T-helper 2 cell (primary cell): Measurements from ENCODE around the gene AEBP1.

Experiments
- DNase-seq, 5 experiments: peaks; one replicate each; pipeline versions ENCODE4 v3.0.0 to v3.0.0-alpha.2; 2012 to 2022
- total RNA-seq, 2 donors: gene quantifications; one replicate each; lab custom pipeline; 2026; lab: John Stamatoyannopoulos, UW

The AEBP1 gene
- 5.3 to 5.9 reads per million in 2 donors for total RNA-seq

DNA sequence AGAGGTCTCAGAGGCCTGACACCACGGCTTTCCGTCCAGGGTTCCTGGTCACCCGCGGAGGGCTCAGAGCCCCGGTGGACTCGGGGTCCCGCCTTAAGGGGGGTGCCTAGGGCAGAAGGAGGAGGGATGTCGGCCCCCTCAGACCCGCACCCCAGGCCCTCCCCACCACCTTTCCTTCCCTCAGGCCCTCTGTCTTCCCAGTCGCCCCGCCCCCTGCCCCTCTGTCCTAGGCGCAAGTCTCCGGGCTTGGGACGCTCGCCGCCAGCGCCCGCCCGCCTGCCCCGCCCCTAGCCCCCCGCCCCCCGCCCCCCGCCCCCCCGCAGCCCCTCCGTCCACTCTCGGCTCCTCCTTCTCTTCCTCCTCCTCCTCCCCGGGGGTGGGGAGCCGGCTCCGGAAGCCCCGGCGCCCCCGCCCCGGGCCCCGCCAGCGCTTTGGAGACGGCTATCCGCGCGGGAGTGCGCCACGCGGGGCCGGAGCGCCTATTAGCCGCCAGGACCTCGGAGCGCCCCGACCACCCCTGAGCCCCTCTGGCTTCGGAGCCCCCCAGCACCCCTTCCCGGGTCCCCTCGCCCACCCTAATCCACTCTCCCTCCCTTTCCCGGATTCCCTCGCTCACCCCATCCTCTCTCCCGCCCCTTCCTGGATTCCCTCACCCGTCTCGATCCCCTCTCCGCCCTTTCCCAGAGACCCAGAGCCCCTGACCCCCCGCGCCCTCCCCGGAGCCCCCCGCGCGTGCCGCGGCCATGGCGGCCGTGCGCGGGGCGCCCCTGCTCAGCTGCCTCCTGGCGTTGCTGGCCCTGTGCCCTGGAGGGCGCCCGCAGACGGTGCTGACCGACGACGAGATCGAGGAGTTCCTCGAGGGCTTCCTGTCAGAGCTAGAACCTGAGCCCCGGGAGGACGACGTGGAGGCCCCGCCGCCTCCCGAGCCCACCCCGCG, at the start of gene AEBP1:
TSS of gene AEBP1 (plus strand) at position 423 of the 937 bp plus-strand sequence. CDS start at position 744, 321 bp downstream.
- peak in 1 of 5 experiments; percentile 28 for DNase-seq

DNA sequence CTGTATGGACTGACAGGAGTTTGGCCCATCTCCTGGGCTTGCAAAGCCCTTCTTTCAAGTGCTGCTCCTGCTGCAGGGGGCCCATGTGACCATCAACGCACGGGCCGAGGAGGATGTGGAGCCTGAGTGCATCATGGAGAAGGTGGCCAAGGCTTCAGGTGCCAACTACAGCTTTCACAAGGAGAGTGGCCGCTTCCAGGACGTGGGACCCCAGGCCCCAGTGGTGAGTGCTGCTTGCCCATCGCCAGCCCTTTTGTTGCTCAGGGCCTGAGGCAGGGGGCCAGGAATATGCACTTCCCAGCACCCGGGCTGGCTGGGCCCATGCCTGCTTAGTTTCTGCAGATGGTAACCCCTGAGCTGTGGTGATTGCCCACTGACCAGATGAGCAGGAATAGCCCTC, 47.5 kb upstream of the AEBP1 start:
- DNase-seq, result no peak

DNA sequence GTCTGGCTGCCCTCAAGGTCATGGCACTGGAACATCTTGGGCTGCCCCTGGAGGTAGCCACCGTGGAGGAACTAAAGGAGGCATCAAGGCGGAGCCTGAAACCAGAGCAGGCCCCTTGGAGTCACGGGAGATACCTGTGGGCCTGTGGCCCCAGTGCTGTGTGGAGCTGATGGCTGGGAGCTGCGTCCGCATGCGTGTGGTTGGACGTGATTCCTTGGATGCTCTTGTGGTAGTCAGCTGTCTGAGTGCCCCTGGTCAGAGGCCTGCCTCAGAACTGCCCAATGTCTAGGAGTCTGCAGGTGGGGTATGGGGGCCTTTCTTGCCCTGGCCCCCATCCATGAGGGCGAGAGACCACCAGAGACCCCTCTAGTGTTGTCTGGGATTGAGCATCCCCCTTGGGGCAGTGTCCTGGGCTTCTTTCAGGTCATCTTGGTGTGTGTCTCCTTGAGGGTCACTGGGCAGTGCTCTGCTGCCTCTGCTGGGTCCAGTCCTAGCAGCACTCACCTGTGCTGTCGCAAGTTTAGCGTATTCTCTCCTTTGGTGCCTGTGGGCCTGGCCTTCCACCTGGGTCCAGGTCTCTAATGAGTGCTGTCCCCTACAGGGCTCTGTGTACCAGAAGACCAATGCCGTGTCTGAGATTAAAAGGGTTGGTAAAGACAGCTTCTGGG, 46.8 kb upstream of the AEBP1 start:
- DNase-seq, result no peak

DNA sequence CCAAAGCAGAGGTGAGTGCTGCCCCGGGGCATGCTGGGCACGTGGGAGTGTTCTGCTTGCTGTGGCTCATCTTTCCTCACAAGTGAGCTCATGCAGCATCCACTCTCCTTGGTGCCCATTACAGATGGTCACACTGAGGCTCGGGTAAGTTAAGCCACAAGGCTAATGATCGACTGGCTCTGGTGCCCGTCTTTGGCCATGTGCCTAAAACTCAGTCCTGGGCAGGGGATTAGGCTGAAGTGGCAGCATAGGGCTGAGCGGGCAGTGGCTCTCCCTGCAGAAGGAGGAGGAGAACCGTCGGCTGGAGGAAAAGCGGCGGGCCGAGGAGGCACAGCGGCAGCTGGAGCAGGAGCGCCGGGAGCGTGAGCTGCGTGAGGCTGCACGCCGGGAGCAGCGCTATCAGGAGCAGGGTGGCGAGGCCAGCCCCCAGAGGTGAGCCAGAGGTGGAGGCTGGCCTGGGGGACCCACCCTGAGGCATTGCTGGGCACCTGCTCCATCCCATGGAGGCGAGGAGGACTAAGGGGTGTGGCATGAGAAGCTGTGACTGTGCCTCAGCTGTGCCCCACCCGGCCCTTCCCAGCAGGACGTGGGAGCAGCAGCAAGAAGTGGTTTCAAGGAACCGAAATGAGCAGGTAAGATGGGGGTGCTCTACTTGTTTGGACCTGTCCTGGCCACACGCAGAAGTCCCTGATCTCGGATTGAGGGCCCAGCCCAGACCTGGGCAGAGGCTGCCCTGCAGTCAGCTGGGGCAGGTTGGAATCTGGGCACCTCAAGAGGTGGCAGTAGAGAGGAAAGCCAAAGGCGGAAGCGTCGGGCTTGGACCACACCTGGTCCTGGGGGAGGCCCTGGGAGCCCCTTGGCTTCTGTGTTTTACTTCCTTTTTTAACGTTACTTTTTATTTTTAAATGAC, 46.0 kb upstream of the AEBP1 start:
- no peak for DNase-seq

DNA sequence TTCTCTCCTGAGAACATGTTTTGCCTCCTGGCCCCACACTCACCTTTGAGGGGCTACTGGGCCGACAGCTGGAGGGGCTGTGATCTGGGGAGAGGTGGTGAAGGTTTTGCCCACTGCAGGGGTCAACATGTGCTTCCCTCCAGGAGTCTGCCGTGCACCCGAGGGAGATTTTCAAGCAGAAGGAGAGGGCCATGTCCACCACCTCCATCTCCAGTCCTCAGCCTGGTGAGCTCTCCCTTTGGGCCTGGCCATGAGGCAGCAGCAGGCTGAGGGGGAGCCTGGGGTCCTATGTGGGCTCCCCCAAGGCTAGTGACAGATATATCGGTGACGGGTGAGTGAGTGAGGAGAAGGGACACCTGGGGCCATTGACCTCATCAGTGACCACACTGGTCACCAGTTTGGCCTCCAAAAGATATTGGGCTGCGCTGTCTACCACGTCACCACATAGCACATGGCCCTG, 45.4 kb upstream of the AEBP1 start:
- no peak for DNase-seq

DNA sequence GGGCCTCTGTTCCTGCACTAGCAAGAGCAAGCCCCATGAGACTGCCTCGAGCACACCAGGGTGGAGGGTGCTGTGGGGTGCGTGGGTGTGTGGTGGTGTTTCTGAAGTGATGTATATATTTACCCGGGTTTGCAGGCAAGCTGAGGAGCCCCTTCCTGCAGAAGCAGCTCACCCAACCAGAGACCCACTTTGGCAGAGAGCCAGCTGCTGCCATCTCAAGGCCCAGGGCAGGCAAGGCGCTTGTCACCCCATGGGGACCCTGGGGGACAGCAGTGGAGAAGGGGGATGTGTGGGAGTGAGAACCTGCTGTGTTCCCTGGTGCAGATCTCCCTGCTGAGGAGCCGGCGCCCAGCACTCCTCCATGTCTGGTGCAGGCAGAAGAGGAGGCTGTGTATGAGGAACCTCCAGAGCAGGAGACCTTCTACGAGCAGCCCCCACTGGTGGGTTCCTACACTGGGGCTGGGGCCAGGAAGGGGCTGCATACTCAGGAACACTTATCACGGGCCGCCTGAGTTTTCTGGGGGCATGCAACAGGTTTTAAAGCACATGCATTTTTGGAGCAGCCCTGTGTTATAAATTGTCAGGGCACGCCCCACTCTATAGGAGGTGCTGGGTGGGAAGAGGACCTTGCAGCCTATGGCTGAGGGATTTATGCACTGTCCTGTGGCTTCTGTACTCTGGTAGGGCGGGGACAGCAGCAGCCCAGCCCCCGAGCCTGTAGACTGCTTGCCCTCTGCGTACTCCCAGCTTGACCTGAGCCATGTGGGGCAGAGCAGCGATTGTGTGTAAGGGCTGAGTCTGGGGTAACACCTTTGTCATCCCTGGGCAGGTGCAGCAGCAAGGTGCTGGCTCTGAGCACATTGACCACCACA, 44.7 kb upstream of the AEBP1 start:
- DNase-seq, result no peak

DNA sequence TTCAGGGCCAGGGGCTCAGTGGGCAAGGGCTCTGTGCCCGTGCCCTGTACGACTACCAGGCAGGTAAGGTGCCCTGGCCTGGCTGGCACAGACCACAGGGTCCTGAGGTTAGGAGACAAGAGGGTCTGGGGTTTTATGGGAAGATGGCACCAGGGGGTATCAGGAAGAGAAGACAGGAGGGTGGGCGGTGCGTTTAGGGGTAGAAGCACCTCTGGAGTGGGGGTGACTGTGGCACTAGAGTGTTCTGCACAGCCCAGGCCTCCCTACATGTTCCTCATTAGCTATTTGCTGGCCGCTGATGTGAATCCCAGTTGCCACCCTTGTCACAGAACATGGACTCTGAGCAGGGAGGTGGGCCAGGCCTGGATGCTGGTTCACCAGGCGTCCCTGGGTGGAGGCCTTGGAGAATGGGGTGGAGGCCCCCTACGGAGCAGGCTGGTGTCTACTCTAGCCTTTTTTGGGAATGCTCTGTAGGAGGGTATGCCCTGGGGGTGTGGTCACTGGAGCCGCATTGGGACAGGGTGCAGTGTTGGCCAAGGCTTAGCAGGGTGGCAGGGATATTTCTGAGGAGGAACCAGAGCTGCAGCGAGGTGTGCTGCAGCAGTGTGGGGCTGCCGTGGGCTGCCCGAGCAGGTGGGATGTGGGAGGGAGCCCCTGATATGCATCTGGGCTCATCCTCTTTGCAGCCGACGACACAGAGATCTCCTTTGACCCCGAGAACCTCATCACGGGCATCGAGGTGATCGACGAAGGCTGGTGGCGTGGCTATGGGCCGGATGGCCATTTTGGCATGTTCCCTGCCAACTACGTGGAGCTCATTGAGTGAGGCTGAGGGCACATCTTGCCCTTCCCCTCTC, 43.8 kb upstream of the AEBP1 start:
- DNase-seq, result no peak

DNA sequence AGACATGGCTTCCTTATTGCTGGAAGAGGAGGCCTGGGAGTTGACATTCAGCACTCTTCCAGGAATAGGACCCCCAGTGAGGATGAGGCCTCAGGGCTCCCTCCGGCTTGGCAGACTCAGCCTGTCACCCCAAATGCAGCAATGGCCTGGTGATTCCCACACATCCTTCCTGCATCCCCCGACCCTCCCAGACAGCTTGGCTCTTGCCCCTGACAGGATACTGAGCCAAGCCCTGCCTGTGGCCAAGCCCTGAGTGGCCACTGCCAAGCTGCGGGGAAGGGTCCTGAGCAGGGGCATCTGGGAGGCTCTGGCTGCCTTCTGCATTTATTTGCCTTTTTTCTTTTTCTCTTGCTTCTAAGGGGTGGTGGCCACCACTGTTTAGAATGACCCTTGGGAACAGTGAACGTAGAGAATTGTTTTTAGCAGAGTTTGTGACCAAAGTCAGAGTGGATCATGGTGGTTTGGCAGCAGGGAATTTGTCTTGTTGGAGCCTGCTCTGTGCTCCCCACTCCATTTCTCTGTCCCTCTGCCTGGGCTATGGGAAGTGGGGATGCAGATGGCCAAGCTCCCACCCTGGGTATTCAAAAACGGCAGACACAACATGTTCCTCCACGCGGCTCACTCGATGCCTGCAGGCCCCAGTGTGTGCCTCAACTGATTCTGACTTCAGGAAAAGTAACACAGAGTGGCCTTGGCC, 43.0 kb upstream of the AEBP1 start:
- no peak for DNase-seq

DNA sequence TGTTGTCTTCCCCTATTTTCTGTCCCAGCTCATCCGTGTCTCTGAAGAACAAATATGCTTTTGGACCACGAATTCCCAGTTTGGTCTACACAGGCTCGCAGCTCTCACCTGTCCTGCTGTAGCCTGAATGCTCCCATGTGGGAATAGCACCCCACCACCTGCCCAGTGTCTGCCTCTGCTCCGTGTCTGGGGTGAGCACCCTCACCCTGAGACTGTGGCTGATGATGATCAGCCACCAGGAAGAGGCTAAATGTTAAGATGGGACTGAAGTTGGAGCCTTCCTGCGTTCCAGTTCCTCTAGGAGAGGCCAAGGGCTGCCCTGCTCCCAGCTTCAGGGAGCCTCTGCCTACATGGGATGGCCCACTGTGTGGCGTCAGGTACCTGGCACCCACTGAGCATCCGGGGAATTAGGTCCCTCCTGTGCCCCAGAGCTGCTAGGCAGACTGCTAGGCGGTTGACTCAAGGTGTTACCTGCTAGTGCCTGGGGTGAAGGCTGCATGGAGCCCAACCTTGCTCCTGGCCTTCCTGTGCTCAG, 42.4 kb upstream of the AEBP1 start:
- no peak for DNase-seq

DNA sequence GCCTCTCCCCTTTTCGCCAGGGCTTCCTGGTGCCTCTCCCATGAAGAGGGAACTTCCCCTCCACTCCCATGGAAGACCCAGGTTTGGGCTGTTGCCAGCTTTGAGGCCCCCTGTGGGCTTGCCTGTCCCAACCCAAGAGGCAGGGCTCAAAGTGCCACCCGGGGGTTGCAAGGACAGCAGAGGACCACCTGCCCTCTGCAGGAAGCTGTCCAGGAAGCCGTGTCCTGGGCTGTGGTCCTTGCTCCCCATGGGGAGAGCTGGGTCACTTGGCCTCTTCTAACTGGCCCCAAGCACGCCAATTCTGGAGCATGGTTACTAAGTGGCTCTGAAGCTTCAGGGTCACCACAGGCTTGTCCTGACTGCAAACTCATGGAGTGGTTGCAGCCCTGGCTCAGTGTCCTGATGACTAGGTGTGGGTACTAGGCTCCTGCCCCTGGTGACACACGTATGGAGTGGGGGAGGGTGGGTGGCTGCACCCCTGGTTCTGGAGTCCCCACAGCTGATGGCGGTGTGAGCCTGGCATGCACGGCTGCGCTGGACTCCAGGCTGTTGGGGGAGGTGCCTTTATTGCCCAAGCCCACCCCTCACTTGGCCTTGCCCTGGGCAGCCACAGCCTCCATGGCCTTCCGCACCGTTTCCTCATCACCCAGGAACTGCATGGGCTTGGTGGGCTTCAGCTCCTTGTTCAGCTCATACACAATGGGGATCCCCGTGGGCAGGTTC, 41.8 kb upstream of the AEBP1 start:
- DNase-seq, result no peak

DNA sequence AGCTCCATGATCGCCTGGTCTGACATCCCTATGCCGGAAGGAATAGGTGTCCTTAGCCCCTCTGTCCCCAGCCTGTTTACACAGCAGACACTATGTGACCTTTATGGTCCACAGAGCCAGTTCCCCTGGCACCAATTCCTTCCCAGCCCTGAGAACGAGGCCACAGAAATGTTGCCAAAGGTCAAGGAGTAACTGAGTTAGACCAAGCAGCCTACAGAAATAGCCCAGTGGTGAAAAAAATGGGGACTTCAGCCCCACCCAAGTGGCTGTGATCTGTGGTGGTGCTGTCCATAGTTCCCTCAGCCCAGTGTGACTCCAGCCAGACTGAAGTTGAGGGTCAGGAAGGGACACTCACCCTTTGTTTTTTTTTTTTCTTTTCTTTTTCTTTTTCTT, 41.2 kb upstream of the AEBP1 start:
- DNase-seq, result no peak

DNA sequence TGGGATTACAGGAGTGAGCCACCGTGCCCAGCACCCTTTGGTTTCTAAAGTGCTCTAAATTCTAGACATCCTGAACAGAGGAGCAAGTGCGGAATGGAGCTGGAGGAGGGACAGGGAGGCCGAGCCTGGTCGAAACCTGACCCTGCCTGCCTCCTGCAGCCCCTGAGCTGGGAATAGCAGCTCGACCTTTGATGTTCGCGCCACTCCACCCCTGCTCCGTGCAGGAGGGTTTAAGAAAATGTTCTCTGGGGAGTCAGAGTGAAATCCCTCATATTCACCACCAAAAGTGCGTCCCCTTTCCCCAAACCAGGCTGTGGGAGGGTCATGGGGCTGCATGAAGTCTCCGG, 40.6 kb upstream of the AEBP1 start:
- DNase-seq, result no peak

DNA sequence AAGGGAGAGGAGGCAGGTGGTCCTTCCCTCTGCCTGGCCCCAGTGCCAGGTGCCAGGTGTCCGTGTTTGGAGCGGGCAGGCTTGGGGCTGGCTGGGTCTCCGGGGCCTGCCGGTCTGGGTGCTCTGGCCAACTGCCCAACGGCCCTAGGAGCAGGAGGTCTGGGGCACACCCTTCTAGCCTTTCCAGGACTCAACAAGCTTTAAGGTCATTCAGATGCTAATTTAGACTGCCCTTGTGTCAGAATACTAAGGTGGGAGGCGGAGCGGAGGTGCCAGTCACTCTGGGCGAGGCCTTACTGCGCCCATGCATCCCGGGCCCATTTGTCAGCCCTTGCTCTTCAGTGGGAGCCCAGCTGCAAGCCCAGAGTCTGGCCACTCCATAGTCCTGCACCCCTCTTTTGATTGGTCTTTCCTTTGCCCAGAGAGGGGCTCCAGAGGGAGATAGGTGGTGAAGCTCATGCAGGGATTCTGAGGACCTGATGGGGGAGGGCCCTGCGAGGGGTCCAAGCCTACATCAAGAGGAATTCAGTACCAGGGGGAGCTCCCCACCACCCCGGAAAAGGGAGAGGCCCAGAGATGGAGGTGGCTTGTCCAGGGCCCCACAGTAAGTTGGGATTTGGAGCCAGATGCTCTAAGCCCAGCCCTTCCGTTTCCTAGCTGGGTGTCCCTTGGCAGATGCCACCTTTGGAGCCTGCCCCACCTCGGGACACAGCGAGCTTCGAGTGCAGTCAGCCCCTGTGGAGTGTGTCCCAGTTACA, 40.1 kb upstream of the AEBP1 start:
- no peak for DNase-seq

DNA sequence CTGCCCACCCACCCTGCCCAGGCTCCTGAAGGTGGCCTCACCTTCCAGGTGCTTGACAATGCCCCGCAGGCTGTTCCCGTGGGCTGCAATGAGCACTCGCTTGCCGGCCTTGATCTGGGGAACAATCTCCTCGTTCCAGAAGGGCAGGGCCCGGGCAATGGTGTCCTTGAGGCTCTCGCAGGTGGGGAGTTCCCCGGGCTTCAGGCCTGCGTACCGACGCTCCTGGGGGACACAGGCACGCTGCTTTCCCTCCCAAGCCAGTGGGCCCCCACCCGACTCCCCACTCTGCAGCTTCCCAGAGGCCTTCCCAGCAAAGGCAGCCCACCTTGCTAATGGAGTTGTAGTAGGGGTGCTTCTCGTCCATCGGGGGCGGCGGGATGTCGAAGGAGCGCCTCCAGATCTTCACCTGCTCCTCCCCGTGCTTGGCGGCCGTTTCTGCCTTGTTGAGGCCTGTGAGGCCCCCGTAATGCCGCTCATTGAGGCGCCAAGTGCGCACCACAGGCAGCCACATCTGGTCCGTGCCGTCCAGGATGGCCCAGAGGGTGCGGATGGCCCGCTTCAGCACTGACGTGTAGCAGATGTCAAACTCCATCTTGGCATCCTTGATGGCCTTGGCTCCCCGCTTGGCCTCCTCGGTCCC, 39.2 kb upstream of the AEBP1 start:
- peak in 1 of 5 experiments; percentile 34 for DNase-seq

DNA sequence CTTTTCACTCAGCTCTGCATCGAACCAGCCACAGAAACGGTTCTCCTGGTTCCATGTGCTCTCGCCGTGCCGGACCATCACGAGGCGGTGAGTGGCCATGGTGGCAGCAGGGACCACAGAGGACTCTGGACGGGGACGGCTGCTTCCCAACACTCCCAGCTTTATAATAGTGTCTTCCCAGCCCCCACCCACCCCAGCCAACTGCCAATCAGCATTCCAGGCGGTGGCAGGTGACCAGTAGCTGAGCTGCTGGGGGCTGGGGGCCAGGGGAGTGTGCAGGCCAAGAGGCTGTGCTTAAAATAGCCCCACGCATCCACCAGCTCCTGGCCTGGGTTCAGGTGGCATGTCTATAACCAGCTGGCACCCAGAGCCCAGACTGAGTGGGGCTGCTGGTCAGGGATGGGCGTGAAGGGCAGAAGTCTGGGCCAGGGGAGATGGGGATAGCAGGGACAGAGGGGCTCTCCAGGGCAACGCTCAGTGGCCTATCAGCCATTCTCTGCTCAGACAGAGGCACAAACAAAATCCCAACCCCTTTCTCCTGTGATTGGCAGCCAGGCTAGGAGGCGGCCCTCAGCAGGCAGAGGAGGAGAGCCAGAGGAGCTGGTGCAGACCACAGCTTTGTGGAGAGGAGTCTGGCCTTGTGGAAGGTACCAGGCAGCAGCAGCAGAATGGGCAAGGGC, 38.6 kb upstream of the AEBP1 start, which contains the start of gene PGAM2:
TSS of gene PGAM2 (minus strand) at position 137 of the 680 bp plus-strand sequence. CDS start at position 99, 38 bp downstream.
- DNase-seq, result peak in 1 of 5 experiments; percentile 57

DNA sequence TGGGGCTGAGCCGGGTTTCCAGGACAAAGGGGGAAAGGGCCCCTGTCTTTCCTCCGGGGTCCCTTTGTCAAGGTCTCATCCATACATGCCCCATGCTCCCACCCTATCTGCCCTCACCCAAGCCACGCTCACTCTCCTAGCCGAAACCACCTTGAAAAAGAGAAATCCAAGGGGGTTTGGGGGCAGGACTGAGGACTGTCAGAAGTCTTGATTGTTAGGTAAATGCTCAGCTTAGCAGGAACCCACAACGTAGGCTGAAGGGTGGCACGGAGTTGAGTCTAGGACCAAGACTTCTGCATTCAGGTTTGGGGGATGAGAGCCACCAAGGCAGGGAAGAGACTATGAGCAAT, 38.1 kb upstream of the AEBP1 start:
- no peak for DNase-seq

DNA sequence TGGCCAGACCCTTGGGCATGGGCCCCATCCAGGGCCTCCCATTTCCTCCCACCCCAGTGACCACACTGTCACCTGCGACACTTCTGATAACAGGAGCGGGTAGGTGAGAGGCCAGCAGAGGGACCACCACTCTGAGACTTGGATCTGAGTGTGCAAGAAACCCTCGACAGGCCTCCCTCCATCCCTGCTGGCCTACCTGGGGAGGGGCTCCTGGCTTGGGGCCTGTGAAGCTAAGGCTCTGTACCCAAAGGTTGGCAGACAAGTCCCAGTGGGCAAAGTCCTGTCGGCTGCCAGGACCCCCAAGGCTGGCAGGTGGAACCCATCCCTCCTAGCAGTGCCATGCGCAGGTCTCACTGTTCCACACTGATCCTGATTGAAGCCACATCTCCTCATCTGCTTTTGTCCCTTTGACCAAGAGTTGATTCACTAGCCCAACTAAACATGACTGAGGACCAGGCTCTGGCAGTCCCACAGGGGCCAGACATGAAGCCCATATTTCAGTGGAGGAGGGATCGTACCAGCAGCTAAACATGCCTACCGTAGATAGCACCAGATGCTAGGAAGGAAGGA, 37.6 kb upstream of the AEBP1 start:
- no peak for DNase-seq
